Right ventricle myocardium superior (tissue), 1 donor: Measurements from ENCODE around the gene C6orf89. TPM values are rescaled to one million over a fixed set of nuclear protein-coding genes. Genes with fewer than 3 reads are reported as not detected.

ENCODE experiments used
- ATAC-seq: fragments of 200-7000 bp; cut with Tn5 transposase; one replicate; pipeline ENCODE4 v1.9.1; 2020; ENCODE audit warnings: mild to moderate bottlenecking; ENCODE audit not compliant: poor library complexity
- DNase-seq: peaks from one replicate; pipeline ENCODE4 v3.0.0-alpha.2; 2020
- intact Hi-C: fragments of 100-400 bp; cut with DNase I; formaldehyde crosslinking; loops from one replicate; pipeline ENCODE4 v1.11.2; 2022
- total RNA-seq: library from RNA; stranded (reverse); fragmentation: NEBNext Ultra II Directional; extraction: Animal tissue kit (Norgen Biotek cat#: 25700); gene quantifications from one replicate; pipeline ENCODE4 v1.2.1, GENCODE V29; 2021
- donor health status: DM: no; HTN: yes; CAD: no; lungs with severe emphysema.

Gene C6orf89
- total RNA-seq, 1 donor from 2014 or later: 73.2 TPM

- no peak for ATAC-seq
- intact Hi-C loops: no loop called here
These were observed 23.0 kb downstream of the C6orf89 start for GRCh38 chr6:36908747-36909146.

GRCh38 chr6:36912030-36912454, 26.3 kb downstream of the C6orf89 start:
- DNase-seq (no peak), ATAC-seq (no peak)
- intact Hi-C loops: loop anchor here (10.0 kb wide), 1 partner anchor 63 kb away; no protein-coding TSS in a partner anchor

More at GRCh38 chr6:36908747-36909146, 23.0 kb downstream of the C6orf89 start:
- no peak for DNase-seq

GRCh38 chr6:36912586-36912985, 26.8 kb downstream of the C6orf89 start:
- DNase-seq: no peak
- intact Hi-C loops: loop anchor here (10.0 kb wide), 1 partner anchor 62 kb away; no protein-coding TSS in a partner anchor
- ATAC-seq: no peak

- ATAC-seq: no peak
- DNase-seq: no peak
- intact Hi-C loops: loop anchor here (10.0 kb wide), 1 partner anchor 62 kb away; no protein-coding TSS in a partner anchor
These were observed 27.3 kb downstream of the C6orf89 start for GRCh38 chr6:36913082-36913481.

- ATAC-seq (no peak), DNase-seq (no peak)
- intact Hi-C loops: loop anchor here (10.0 kb wide), 1 partner anchor 60 kb away; no protein-coding TSS in a partner anchor
These were observed 28.6 kb downstream of the C6orf89 start for GRCh38 chr6:36914227-36914794.

- DNase-seq (no peak), ATAC-seq (no peak)
- intact Hi-C loops: loop anchor here (10.0 kb wide), 1 partner anchor 59 kb away; no protein-coding TSS in a partner anchor
These were observed 29.8 kb downstream of the C6orf89 start for GRCh38 chr6:36915599-36915998.

- intact Hi-C loops: loop anchor here (10.0 kb wide), 1 partner anchor 59 kb away; no protein-coding TSS in a partner anchor
- no peak for DNase-seq
- ATAC-seq: no peak
These were observed 30.4 kb downstream of the C6orf89 start for GRCh38 chr6:36916126-36916525.

GRCh38 chr6:36917541-36918193, 31.9 kb downstream of the C6orf89 start:
- DNase-seq (peak; percentile 60), ATAC-seq (peak; percentile 56)
- intact Hi-C loops: loop anchor here (10.0 kb wide), 1 partner anchor 57 kb away; no protein-coding TSS in a partner anchor

GRCh38 chr6:36920049-36920448, 34.3 kb downstream of the C6orf89 start:
- no peak for ATAC-seq
- intact Hi-C loops: no loop called here
- no peak for DNase-seq

GRCh38 chr6:36920546-36920945, 34.8 kb downstream of the C6orf89 start:
- no peak for DNase-seq
- intact Hi-C loops: no loop called here
- peak; percentile 27 for ATAC-seq

GRCh38 chr6:36924131-36924530, 38.4 kb downstream of the C6orf89 start:
- intact Hi-C loops: no loop called here
- ATAC-seq (no peak), DNase-seq (no peak)

GRCh38 chr6:36924778-36925374, 39.1 kb downstream of the C6orf89 start:
- intact Hi-C loops: no loop called here
- ATAC-seq (no peak), DNase-seq (no peak)

- DNase-seq (no peak), ATAC-seq (no peak)
- intact Hi-C loops: no loop called here
These were observed 40.1 kb downstream of the C6orf89 start for GRCh38 chr6:36925809-36926208.

- DNase-seq: no peak
- peak; percentile 2 for ATAC-seq
- intact Hi-C loops: no loop called here
These were observed 41.2 kb downstream of the C6orf89 start for GRCh38 chr6:36926708-36927513.

GRCh38 chr6:36927691-36928546, 42.2 kb downstream of the C6orf89 start:
- intact Hi-C loops: no loop called here
- ATAC-seq (peak; percentile 69), DNase-seq (peak; percentile 64)

GRCh38 chr6:36928547-36928918, 42.8 kb downstream of the C6orf89 start:
- ATAC-seq (peak; percentile 38), DNase-seq (no peak)
- intact Hi-C loops: no loop called here

GRCh38 chr6:36929152-36929551, 43.4 kb downstream of the C6orf89 start:
- ATAC-seq: peak; percentile 33
- intact Hi-C loops: no loop called here
- no peak for DNase-seq

GRCh38 chr6:36929607-36930006, 43.9 kb downstream of the C6orf89 start:
- ATAC-seq (peak; percentile 48), DNase-seq (no peak)
- intact Hi-C loops: no loop called here
